ENCODE results near the gene NGEF.

Gene NGEF

DNA sequence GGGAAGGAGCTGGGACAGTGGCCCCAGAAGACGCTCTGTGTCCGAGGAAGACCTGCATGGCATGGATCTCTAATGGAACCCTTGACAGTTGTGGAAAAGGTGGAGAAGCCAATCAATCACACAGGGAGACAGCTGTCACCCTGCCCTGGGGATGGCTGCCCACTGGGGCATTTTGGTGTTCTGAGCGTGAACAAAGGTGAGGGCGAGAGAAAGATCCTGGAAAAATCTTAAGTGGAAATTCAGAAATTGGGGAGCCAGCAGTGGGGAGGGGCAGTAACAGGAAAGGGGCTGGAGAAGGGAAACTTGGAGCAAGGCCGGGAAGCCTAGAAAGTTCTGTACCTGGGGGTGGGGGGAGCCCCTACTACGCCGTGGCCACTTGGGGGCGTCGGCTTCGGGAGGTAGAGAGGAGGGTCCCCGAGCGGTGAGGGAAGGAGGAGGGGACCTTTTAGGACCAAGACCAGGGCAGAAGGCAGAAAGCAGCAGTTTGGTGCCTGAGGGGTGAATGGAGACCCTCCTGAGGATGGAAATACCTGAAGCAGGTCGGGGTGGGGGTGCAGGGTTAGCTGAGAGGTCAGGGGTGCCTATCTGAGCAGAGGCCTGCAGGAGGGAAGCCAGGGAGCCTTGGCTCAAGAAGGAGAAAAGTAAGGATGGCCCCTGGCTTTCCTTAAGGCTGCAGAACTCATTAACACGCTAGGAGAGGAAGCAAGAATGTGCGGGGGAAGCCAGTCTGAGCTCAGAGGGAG lies 30.0 kb downstream of the NGEF start:
- TF ChIP-seq, protein P1, sequence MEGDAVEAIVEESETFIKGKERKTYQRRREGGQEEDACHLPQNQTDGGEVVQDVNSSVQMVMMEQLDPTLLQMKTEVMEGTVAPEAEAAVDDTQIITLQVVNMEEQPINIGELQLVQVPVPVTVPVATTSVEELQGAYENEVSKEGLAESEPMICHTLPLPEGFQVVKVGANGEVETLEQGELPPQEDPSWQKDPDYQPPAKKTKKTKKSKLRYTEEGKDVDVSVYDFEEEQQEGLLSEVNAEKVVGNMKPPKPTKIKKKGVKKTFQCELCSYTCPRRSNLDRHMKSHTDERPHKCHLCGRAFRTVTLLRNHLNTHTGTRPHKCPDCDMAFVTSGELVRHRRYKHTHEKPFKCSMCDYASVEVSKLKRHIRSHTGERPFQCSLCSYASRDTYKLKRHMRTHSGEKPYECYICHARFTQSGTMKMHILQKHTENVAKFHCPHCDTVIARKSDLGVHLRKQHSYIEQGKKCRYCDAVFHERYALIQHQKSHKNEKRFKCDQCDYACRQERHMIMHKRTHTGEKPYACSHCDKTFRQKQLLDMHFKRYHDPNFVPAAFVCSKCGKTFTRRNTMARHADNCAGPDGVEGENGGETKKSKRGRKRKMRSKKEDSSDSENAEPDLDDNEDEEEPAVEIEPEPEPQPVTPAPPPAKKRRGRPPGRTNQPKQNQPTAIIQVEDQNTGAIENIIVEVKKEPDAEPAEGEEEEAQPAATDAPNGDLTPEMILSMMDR (IDR thresholded peaks at IDR 0.05; ENCODE audit: unreplicated experiment in 3 of 3) = no peak
- Mint-ChIP-seq H3K4me3 (no peak overlapping the region), H3K9me3 (peaks cover 9% of the 10 kb centered on the region), H3K27me3 (ENCODE audit: low read depth) (peaks cover 20% of the 10 kb centered on the region), H3K27ac (peak overlapping the region in 2 of 3 experiments; percentile 61 to 72), H3K4me1 (peaks cover 23% of the 10 kb centered on the region), H3K36me3 (ENCODE audit: low read depth) (no peaks in the 10 kb centered on the region)

DNA sequence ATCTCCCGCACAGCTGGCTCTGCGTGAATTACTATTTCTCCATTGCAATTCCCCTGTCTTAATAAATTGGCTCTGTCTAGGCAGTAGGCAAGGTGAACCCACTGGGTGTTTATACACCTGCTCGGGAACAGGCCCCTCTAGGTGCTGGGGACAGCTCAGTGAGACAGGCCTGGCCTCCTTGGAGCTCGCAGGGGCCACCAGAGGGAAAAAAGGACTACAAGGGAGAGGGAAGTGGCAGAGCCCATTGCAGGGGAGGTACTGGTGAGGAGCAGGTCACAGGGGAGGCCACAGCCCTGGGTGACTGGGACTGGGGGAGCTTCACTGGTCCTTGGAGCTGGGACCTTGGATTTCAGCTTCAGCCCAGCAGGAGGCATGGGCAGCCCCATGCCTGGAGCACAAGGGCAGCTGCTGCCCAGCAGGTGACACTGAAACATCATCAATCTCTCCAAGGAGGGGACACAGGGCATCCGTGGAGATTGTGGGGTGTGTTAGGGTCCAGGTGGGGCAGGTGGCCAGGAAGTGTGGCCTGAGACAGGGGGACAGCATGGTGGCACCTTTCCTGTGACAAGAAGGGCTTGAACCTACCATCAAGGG lies 31.2 kb downstream of the NGEF start:
- Mint-ChIP-seq H3K36me3 (ENCODE audit: low read depth) (no peaks in the 10 kb centered on the region), H3K27me3 (ENCODE audit: low read depth) (peaks cover 23% of the 10 kb centered on the region), H3K4me1 (peaks cover 17% of the 10 kb centered on the region), H3K27ac (no peak overlapping the region), H3K4me3 (no peak overlapping the region), H3K9me3 (peaks cover 9% of the 10 kb centered on the region)
- TF ChIP-seq, protein P1 (IDR thresholded peaks at IDR 0.05; ENCODE audit: unreplicated experiment in 3 of 3) = no peak

DNA sequence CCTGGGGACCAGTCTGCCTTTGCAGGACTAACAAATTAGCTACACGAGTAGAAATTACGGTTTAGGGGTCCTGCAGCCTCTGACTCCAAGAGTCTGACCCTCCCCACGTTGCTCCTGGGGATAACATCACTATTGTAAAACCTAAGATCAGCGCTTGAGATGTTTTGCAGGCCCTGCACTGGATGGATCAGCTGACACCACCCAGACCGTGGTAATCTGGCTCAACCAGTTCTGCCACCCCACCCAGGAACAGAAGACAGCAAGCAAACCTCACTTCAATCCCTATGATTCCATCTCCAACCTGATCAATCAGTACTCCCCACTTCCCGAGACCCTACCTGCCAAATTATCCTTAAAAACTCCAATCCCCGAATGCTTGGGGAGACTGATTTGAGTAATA lies 31.7 kb downstream of the NGEF start:
- H3K4me3 Mint-ChIP-seq = no peak overlapping the region
- peaks cover 25% of the 10 kb centered on the region for H3K27me3 Mint-ChIP-seq (ENCODE audit: low read depth)
- TF ChIP-seq, protein P1 (IDR thresholded peaks at IDR 0.05; ENCODE audit: unreplicated experiment in 3 of 3) = no peak
- peaks cover 7% of the 10 kb centered on the region for H3K9me3 Mint-ChIP-seq
- peaks cover 17% of the 10 kb centered on the region for H3K4me1 Mint-ChIP-seq
- no peak overlapping the region for H3K27ac Mint-ChIP-seq
- no peaks in the 10 kb centered on the region for H3K36me3 Mint-ChIP-seq (ENCODE audit: low read depth)

DNA sequence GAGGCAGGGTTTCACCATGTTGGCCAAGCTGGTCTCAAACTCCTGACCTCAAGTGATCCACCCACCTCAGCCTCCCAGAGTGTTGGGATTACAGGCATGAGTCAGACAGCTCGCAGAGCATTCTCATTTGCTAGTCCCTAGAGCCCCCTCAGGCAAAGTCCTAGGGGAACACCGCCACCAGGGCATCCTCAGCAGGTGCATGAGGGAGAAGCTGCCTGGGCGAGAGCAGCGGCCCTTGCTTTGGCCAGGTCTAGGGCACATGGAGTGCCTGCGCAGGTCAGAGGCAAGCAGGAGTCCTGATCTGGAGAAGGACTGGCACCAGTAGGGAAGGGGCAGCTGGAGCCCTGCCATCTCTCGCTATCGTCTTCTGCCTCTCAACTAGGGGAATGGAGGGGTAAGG lies 32.4 kb downstream of the NGEF start:
- Mint-ChIP-seq H3K27ac (no peak overlapping the region), H3K4me1 (peaks cover 17% of the 10 kb centered on the region), H3K9me3 (peaks cover 3% of the 10 kb centered on the region), H3K4me3 (no peak overlapping the region), H3K36me3 (ENCODE audit: low read depth) (no peaks in the 10 kb centered on the region), H3K27me3 (ENCODE audit: low read depth) (peaks cover 29% of the 10 kb centered on the region)
- TF ChIP-seq, protein P1 (IDR thresholded peaks at IDR 0.05; ENCODE audit: unreplicated experiment in 3 of 3) = no peak

DNA sequence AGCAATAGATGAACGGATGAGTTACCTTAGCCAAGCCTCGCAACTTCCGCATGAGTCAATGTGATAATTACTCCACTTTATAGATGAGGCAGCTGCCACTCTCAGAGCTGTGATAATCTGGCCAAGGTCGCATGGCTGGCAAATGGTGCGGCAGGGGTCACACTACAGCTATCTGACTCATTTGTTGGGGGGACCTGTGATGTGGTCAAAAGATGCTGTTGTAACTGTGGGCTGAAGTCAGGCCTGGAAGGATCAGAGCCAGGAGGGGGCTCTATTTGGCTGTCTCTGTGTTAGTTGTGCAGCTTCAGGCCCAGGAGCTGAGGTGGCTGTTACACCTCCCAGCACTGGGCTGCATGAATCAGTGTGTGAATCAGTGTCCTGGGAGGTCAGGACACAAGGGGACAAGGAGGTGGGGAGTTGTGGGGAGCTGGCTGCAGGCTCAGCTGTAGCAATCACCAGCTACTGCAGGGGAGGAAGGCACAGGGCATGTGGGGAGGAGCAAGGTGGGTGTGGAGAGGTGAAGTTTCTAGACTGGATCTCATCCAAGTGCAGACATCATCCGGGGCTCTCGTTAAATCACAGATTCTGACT lies 33.1 kb downstream of the NGEF start:
- no peak overlapping the region for H3K4me3 Mint-ChIP-seq
- TF ChIP-seq, protein P1 (IDR thresholded peaks at IDR 0.05; ENCODE audit: unreplicated experiment in 3 of 3) = no peak

More for the DNA sequence above, 33.1 kb downstream of the NGEF start:
- Mint-ChIP-seq H3K27ac (peak overlapping the region in 2 of 3 experiments; percentile 55 to 58), H3K36me3 (ENCODE audit: low read depth) (no peaks in the 10 kb centered on the region), H3K4me1 (peaks cover 19% of the 10 kb centered on the region), H3K27me3 (ENCODE audit: low read depth) (peaks cover 26% of the 10 kb centered on the region), H3K9me3 (peaks cover 3% of the 10 kb centered on the region)

All from nephron (organoid).